Heart left ventricle (tissue), 13 donors: ENCODE results near the gene KCNC1.

Experiments used
- POLR2A ChIP-seq, 2 donors: fragments of 450-650 bp; IDR thresholded peaks; one replicate each; pipeline ENCODE4 v1.6.1; 2017; ENCODE audit warnings: antibody characterized with exemption in 2 of 2, mild to moderate bottlenecking in 2 of 2, moderate library complexity in 2 of 2
- TF ChIP-seq, protein P1 (sequence below), 12 donors: fragments of 200-600 bp; sonication (generic) in 4 of 12; IDR thresholded peaks; one replicate each; pipeline versions ENCODE4 v1.5.0 to v1.8.0; 2018 to 2022; ENCODE audit warnings: antibody characterized with exemption in 12 of 12, mild to moderate bottlenecking in 5 of 12
- donor health status: ischemic (EF 13 %, LVEDD 7.1; RV severe dilation, severe dysfunction).
- donor health status: DM: no; HTN: yes; CAD: no.
- donor health status: DM: no; HTN: no; CAD: no.
- donor health status: ischemic (EF 25% LVEDD 6.9; RV normal size, moderate dysfunction).
- donor health status: ischemic (EF 25% LVEDD 5.7; RV mildly dilated, moderate dysfunction).
- donor health status: ischemic (EF 35%, LVEDD 5.7; RV mildly dilated, moderate dysfunction).
- donor health status: nonischemic (EF 11% LVEDD 7.7; RV severe dilation, severe dysfunction).
- donor health status: DM: yes; HTN: yes; CAD: no.
- donor health status: PGD.
- donor health status: ischemic (EF 29% LVEDD 5.4; RV normal size, mild dysfunction).
- donor health status: nonischemic (EF 23%, LVEDD 6.1; RV moderate dilation, normal function).

DNA sequence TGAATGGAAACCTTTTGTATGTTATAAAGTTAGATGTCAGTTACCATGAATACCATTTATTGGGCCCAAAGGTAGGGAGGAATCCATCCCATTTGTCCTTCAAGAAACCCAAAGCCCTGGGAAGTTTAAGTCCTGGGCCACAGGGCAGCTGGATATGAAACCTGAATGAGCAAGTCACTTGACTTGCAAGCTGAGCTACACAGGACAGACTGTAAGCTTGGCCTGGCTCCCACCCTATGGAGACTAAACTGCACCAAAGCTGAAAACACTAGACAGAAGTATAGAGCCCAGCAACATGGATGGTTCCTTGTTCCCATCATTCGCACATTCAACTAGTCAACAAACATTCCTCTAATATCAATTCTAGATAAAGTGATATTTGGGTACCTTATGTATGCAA is 71.3 kb downstream of the KCNC1 start:
- TF ChIP-seq, protein P1, sequence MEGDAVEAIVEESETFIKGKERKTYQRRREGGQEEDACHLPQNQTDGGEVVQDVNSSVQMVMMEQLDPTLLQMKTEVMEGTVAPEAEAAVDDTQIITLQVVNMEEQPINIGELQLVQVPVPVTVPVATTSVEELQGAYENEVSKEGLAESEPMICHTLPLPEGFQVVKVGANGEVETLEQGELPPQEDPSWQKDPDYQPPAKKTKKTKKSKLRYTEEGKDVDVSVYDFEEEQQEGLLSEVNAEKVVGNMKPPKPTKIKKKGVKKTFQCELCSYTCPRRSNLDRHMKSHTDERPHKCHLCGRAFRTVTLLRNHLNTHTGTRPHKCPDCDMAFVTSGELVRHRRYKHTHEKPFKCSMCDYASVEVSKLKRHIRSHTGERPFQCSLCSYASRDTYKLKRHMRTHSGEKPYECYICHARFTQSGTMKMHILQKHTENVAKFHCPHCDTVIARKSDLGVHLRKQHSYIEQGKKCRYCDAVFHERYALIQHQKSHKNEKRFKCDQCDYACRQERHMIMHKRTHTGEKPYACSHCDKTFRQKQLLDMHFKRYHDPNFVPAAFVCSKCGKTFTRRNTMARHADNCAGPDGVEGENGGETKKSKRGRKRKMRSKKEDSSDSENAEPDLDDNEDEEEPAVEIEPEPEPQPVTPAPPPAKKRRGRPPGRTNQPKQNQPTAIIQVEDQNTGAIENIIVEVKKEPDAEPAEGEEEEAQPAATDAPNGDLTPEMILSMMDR (IDR thresholded peaks at IDR 0.05) = no peak
- TF ChIP-seq POLR2A (IDR thresholded peaks at IDR 0.05) = no peak
